GM19035 (cell line): ENCODE data around the gene HNRNPLL.

Experiments used
- ATAC-seq: cut with Tn5 transposase; IDR thresholded peaks from one replicate; pipeline ENCODE4 v1.9.1; 2021; ENCODE audit not compliant: unreplicated experiment

HNRNPLL gene

DNA sequence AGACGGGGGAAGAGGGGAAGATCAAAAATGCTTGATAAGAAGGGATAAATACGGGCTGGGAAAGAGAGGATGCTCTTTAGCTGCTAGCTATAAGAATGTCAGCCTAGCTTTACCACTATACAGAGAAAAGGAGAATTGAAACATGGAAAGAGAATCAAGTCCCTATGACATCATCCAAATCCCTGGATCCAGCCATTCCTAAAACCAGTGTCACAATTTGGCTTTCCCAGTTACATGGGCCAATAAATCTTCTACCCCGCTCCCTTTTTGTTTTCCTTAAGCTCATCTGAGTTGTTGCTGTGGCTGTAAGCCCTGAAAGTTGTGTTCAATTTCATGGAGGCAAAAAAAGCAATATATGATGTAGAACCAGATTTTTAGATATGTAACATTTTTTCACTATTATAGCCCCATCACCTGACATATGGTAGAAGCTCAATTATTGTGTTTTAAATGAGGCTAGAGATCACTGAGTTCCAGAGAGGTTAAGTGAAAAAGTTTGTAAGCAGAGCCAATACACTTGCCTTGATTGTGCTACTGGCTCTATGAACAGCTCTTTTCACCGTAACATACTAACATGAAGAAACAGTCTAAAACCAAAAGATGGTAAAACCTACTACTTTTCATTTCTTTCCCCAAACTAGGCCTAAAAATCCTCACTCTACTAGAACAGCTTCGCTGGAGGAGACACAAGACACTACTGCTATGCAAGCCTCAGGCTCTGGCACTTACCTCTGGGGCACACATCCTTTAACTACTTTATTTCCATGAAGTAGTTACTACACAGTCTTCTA lies 4.3 kb downstream of the HNRNPLL start:
- ATAC-seq: no peak

DNA sequence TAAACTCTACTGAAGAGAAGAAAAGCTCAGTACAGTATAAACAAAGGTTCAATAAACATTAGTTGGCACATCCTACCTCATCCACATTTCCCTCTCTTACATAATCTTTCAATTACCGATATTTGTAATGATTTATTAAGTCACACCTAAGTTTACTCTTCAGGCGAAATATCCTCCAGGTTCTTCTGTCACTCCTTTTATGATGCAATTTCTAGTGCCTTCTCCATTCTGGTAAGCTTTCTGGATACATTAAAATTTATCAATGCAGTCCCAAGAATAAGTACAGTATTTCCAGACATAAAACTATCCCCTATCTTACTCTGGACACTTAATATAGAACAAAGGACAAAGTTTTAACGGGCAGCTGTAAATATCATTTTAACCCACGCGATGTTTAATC lies 5.6 kb downstream of the HNRNPLL start:
- ATAC-seq: no peak

DNA sequence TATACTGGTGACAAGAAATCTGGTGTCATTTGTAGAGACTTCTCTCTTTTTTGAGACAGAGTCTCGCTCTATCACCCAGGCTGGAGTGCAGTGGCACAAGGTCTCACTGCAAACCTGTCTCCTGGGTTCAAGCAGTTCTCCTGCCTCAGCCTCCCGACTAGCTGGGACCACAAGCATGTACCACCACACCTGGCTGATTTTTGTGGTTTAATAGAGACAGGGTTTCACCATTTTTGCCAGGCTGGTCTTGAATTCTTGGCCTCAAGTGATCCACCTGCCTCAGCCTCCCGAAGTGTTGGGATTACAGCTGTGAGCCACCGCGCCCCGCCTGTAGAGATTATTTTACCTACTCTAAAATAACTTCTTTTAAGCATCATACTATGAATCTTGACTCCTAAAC lies 6.5 kb downstream of the HNRNPLL start:
- no peak for ATAC-seq

DNA sequence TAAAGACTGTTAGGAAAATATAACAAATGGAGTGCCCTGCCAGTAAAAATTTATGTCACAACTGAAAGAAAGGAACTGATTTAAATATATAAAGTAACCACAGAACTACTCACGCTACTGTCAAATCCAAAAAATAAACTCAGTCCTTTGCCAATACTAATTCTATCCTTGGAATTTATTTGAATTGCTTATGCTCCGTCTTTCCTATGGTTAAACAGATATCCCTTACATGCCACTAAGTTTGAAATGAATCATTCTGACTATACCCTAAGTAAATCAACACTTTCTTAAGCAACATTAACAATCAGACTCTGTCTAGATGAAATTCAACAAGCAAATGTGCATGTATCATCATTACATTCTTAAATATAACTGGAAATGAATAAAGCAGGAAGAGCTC lies 9.8 kb downstream of the HNRNPLL start:
- no peak for ATAC-seq

DNA sequence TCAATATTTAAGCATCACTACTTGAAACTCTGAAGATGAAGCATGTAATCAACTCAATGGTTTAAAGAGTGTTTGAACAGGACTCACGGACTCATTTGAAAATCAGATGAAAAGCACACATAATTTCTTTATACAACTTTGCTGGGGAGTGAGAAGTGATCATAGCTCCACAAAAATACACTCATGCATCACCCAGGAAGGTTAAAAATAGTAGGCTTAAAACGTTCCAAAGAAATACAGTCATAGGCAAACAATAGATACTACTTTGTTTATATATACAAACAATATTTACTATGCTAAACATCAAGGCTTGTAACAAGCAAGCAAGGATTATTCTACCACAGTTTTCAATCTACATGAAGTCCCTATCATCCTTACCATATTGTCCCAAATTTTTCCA lies 11.6 kb downstream of the HNRNPLL start:
- ATAC-seq: no peak

DNA sequence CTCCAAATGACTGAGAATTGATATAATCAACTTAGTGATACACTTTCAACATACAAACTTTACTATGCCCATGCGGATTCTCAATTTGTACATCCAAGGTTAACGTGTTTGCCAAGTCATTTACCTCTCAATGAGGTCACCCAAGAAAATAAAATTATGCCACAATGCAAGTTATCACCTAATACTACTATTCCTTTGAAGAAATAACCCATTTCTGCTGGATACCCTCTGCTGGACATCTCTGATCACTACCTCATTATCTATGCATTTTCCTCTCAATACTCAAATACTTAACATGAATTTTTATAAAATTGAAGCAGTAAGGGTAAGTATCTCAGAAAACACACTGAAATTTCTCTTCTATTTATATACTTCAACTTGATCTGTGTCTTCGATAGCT lies 12.7 kb downstream of the HNRNPLL start:
- ATAC-seq: no peak

DNA sequence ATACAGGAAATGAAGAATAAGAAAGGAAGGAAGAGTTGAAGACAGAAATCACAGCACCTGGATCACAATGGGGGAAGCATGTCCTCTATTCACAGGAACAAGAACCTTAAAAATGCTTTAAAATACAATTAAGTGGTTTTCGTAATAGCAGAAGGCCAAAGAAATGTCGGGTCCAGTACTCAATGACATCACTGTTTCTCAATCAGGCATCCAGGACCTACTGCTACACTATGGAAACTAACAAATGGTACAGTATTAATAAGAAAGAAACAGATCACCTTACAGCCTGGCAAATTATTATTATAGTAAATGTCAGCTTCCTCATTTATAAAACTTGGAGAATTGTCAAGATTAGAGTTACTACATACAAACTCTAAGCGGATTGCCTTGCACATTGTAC lies 15.8 kb downstream of the HNRNPLL start:
- no peak for ATAC-seq

DNA sequence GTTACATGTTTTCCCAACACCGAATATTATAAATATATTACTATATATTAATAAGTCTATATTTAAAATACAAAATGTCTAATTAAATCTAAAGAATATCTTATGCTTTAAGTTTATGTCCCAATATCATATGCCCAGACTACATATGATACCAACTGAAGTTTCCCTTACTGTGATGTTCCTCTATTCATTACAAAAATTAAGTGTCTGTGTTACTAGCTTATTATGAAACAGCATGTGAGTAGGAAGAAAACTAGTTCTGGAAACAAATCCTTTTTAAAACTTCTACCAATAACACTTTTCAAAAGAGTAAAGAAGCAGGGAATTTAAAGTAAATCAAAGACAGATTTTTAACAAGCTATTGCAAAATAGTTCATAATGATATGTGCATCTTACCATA lies 17.8 kb downstream of the HNRNPLL start:
- ATAC-seq: no peak

DNA sequence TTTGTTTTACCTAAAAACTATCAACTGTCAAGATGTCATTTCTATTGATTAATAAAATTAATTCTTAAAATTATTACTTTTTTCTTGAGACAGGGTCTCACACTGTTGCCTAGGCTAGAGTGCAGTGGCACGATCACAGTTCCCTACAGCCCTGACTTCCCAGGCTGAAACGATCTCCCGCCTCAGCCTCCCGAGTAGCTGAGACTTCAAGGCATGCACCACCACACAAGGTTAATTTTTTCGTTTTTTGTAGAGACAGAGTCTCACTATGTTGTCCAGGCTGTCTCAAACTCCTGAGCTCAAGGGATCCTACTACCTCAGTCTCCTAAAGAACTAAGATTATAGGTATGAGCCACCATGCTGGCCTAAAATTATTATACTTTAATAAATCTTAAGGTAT lies 18.7 kb downstream of the HNRNPLL start:
- no peak for ATAC-seq

DNA sequence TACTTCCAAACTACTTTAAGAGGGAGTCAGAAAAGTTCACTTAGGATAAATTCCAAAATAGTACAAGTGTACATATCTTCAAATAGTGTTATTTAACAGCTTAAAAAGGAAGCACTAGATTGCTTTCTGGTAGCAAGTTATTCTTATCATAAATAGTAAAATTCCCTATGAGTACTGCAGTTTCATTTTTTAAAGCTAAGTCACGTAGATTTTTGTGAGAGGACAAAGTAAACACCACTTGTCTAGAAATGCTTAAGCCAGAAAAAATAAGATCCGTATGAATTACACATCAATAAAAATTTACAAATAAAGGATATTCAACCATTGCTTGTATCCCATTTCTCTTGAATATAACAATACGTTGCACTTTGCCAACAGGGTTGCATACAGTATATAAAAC lies 19.2 kb downstream of the HNRNPLL start:
- no peak for ATAC-seq

DNA sequence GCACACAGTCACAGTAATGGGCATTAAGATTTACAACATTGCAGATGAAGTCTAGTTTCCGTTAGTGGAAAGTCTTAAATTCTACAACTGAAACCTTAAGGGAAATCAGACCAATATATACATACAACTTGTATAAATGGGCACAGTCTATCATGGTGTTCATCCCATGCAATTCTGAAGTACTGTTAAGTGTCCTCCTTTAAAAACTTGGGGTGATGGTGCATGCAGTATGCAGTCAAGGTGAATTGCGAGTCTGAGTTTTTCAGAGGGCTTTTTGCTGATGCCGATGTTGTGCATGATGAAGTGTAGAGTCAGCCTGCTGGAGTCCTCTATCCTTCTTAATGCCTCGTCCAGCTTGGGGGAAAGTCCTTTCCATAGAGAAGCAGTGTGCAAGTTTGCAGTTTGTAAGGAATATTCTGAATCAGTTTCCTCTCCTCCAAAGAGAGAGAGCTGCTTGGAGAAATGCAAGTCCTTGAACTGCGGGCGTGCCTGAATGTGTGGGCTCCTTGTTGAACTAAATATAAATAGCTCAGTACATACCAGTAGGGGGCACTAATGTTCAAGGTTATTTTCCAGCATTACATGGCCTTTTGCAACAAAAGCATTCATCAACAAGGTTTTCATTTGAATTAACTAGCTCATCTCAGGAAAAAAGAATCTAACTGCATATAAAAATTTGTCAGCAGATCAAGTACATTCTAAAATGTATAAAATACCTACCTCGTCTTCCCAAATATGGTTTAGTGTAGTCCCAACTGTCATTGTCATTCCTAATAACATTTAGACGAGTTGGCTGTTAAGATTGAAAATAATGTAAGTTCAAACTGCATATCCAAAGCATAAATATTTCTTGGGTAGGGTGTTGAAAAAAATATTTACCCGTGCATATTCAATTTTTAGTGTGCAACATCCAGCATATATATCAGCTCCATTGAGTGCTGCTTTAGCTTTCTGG lies 21.3 kb downstream of the HNRNPLL start:
- ATAC-seq: peak; percentile 50

DNA sequence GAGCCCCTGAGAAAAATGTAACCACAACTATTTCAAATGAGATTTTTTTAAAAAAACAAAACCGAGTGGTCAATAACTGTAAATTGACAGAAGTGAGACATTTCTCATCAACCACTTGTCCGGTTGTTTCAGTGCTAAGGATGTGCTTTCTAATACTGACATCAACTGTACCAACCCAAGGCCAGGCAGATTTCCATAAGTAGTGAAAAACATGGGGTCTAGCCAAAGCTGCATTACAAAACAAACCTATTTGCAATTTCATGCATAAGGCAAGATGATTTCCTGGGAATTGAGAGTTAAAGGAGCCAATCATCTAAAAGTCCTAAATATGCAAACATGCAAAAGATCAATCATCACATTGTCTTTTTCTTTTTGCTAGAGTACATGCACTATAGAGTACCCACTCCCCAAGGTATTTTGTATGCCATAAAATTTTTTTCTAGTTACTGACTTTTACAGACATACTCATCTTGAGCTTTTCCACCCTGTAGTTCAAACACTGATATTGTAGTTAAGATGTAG lies 22.6 kb downstream of the HNRNPLL start:
- no peak for ATAC-seq

DNA sequence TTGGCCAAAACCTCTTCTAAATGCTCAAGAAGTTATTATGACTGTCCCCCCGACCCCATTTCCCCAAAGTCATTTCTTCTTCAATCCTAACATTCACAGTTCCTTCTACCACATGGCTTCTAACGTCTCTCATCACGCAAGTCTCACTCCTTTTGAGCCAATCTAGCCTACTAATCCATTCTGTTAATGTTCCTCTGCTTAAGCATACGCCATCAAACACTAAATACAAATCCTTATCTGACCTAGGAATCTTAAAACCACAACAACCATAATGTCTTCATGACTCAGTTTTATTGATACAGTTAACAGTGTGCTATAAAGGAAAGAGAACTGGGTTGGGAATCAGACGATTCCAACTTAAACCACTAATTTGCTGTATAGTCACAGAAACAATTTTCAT lies 23.9 kb downstream of the HNRNPLL start:
- ATAC-seq: no peak

DNA sequence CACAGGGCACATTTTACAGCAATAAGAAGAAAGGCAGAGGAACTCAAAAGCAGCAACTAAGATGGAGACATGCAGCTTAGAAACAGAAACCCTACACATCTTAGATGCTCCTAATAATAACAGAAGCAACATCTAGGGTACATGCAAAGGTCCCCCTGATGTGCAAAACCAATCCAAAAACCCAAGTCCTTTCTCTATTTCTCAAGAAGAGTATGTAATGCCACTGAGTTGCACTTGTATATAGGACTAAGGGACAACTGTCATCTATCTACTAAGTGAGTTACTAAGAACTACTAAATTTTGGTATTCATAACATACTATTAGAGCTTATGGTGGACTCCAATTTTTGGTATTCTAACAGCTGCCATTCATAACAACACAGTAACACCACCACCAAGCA lies 28.4 kb downstream of the HNRNPLL start:
- no peak for ATAC-seq

DNA sequence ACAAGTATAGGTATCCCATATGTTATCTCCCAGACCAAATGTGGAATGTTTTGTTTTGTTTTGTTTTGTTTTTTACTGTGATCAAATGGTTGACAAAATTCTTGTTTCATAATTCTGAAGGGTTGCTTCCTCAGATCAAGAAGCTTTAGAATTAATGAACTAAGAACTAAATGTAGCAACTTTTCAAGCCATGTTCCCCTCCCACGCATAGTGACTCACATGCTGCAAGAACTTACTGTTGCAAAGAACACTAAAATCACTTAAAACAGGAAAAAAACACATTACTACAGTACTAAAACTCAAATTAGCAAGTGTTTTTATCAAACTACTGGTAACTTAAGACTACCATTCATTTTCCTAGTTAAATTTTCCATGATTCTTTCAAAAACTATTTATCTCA lies 30.6 kb downstream of the HNRNPLL start:
- ATAC-seq: no peak

DNA sequence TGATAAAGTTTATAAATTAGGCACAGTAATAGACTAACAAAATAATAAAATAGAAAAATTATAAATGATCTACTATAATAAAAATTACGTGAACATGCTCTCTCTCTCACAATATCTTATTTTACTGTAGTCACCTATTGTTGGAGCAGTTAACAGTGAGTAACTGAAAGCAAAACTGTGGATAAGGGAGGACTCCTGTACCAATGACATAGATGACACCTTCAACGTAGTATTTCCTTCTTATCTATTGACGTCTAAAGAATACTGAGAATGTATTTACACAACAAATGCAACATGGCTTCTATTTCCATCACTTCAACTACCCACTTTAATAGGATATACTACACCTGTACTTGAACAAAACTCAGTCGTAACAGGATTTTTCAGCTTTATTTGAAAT lies 31.5 kb downstream of the HNRNPLL start:
- ATAC-seq: no peak

DNA sequence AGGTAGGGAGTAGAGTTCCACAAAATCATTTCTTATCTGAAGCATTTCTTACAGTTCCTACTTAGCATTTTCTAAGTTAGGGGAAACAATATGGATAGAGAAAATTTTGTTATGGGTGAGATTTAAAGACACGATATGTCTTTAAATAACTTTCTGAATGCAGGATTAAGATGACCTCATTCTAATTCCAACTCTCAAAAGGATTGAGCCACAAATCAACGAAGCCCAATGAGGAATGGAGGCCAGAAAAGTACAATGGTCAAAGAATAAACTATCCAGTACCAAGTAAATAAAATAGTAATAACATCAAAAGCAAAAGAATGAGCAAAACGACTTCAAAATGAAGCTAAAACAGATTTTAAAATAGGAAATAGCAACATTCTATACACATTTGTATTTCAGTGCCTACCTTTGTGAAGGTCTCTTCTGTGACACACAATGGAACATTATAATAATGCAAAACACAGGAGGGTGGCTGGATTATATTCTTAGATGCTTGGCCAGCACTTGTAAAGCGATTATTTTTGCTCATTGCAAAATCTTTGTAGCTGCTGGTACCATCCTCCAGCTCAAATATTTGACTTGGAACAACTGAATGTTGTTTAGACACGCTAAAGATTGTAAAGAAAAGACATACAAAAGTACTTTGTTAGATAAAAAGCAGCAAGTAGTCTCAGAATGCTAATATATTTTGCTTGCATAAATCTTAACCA lies 33.8 kb downstream of the HNRNPLL start:
- no peak for ATAC-seq

DNA sequence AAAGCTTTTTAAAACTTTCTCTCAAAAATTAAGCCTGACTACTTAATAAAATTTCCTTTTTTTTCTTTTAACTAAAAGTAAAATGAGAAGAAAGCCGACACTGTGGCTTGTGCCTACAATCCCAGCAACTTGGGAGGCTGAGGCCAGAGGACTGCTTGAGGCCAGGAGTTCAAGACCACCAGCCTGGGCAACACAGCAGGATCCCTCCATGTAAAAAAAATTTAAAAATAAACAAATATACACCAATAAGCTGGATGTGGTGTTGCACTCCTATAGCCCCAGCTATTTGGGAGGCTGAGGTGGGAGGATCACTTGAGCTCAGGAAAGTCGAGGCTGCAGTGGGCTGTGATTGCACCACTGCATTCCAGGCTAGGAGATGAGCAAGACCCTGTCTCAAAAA lies 37.4 kb downstream of the HNRNPLL start:
- no peak for ATAC-seq

DNA sequence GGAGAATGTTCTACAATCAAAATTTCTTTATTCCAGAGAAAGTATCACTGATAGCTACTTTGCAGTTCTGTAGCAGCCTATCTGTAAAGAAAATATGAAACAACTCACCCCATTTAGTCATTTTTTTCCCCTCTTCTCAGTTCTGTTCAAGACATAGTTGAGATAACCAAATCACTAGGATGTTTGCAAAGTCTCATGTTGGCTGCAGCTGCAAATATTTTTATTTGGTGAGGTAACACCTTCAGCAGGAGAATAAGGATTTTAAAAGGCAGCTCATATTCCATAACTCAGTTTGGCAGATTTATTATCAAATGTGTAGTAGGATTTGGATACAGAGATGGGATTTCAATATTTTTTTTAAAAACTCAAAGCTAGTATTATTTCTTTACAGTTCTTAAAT lies 41.0 kb downstream of the HNRNPLL start:
- ATAC-seq: no peak

DNA sequence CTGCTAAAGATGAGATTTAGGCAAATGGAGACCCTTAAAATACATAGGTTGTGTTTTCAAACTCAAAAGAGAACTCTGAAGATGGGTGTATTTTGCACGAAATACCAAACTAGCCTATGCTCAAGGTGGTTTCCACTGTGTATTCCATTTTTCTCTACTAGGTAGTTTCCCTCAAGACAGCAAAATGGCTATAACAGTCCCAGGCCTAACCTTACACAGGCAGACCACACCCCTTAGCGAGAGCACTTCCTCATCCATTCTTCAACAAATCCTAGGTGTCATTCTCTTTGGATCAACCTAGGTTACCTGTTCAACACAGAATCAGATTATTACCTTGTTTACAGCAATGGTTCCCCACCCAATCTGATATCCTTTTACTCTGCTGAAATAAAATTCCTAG lies 42.6 kb downstream of the HNRNPLL start:
- no peak for ATAC-seq

DNA sequence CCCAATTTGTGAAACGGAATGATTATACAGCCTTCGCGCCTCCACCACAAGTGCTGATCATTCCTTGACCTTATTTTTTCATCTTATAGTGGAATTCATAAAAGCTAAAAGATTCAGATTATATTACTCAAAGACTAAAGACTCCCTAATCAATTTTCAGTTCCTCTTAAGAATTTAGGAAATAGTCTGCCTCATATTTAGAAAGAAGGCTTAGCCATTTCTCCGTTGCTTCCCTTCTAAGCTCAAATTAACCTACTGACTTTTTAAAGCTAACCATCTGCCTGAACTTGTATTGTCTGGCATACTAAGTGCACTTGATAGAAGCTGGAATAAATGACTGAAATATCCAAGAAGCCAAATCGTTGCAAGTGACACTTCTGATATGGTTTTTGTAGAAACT lies 44.7 kb downstream of the HNRNPLL start:
- no peak for ATAC-seq
